Gastroesophageal sphincter (tissue), 4 donors: ENCODE measurements around the gene LBHD2. TPM values are rescaled to one million over a fixed set of nuclear protein-coding genes. Genes with fewer than 3 reads are reported as not detected.
A peak's percentile ranks its signal among the peaks of the same experiment; 100 is the strongest.

ENCODE experiments used
- ATAC-seq: fragments of 150-250 bp; one replicate; pipeline ENCODE4 v1.9.1; 2016; ENCODE audit warnings: mild to moderate bottlenecking, moderate library complexity
- H3K27ac ChIP-seq, 4 donors: fragments of 200-600 bp; sonication (generic) in 3 of 4; 1 replicate in 3 of 4; 2 replicates in 1 of 4; pipeline ENCODE4 v1.5.1; 2016 to 2019
- H3K27me3 ChIP-seq: fragments of 200-600 bp; sonication (generic); one replicate; pipeline ENCODE4 v1.5.1; 2019
- H3K36me3 ChIP-seq, 2 donors: fragments of 200-600 bp; sonication (generic); one replicate each; pipeline ENCODE4 v1.5.1; 2019; ENCODE audit warnings: control low read depth in 1 of 2
- H3K4me1 ChIP-seq, 3 donors: fragments of 200-600 bp; sonication (generic); 1 replicate in 2 of 3; 2 replicates in 1 of 3; pipeline ENCODE4 v1.5.1; 2016 to 2019; ENCODE audit warnings: control low read depth in 2 of 3
- H3K4me3 ChIP-seq, 2 donors: fragments of 200-600 bp; sonication (generic); one replicate each; pipeline ENCODE4 v1.5.1; 2019; ENCODE audit warnings: mild to moderate bottlenecking in 1 of 2, moderate library complexity in 1 of 2
- H3K9me3 ChIP-seq, 3 donors: fragments of 200-600 bp; sonication (generic); one replicate each; pipeline ENCODE4 v1.5.1; 2017 to 2019; ENCODE audit warnings: control low read depth in 2 of 3
- CTCF ChIP-seq, 4 experiments: fragments of 200-600 bp in 2 of 4; fragments of 450-650 bp in 2 of 4; sonication (generic) in 1 of 4; IDR thresholded peaks; one replicate each; pipeline ENCODE4 v1.5.1; 2017 to 2019; ENCODE audit warnings: antibody characterized with exemption in 4 of 4, mild to moderate bottlenecking in 2 of 4, moderate library complexity in 2 of 4
- EP300 ChIP-seq: sonication (generic); formaldehyde crosslinking; IDR thresholded peaks from one replicate; pipeline ENCODE4 v1.6.1; 2017; ENCODE audit warnings: antibody characterized with exemption, mild to moderate bottlenecking
- POLR2A ChIP-seq, 2 donors: fragments of 450-650 bp; IDR thresholded peaks; one replicate each; pipeline ENCODE4 v1.6.1; 2017; ENCODE audit warnings: antibody characterized with exemption in 2 of 2, mild to moderate bottlenecking in 2 of 2, moderate library complexity in 1 of 2
- POLR2AphosphoS5 ChIP-seq: sonication (generic); formaldehyde crosslinking; IDR thresholded peaks from one replicate; pipeline ENCODE4 v1.6.1; 2017; ENCODE audit warnings: antibody characterized with exemption
- WGBS, 2 donors: methylation state at CpG; one replicate each; pipeline ENCODE4 v1.1.5; 2018; ENCODE audit warnings: low coverage in 1 of 2; 5-methylcytosine and 5-hydroxymethylcytosine counted together
- total RNA-seq, 4 donors: library from RNA; depleted of rRNA; stranded (reverse); fragments of >200 nt; gene quantifications; one replicate each; pipeline ENCODE4 v1.1.0, GENCODE V29; 2016

LBHD2 gene
- total RNA-seq, 4 donors from 2014 or later: not detected

- 50 to 54% methylated on average over 2 to 6 of the region's 21 CpGs for WGBS, 2 donors
- H3K36me3 ChIP-seq: no peaks in the 10 kb centered on the region
- peaks cover 0 to 35% (median 12%) of the 10 kb centered on the region in 3 donors for H3K4me1 ChIP-seq
- H3K9me3 ChIP-seq: no peaks in the 10 kb centered on the region
- no peak overlapping the region for H3K4me3 ChIP-seq
- ATAC-seq: no peak
- TF ChIP-seq CTCF (IDR thresholded peaks at IDR 0.05) (no peak), EP300 (no peak), POLR2A (IDR thresholded peaks at IDR 0.05) (no peak)
- no peaks in the 10 kb centered on the region for H3K27me3 ChIP-seq
- peak overlapping the region in 1 of 4 donors; percentile 75 for H3K27ac ChIP-seq
Observed at GRCh38 chr14:103072595-103073366, 11.2 kb upstream of the LBHD2 start.

GRCh38 chr14:103073367-103073875 is 10.6 kb upstream of the LBHD2 start:
- Histone ChIP-seq H3K4me1 (peaks cover 0 to 35% (median 10%) of the 10 kb centered on the region in 3 donors), H3K9me3 (no peaks in the 10 kb centered on the region), H3K27me3 (no peaks in the 10 kb centered on the region), H3K36me3 (no peaks in the 10 kb centered on the region), H3K27ac (peak overlapping the region in 2 of 4 donors; percentile 66 to 75), H3K4me3 (no peak overlapping the region)
- no CpG with 5 or more reads among the region's 14 CpGs for WGBS, 2 donors
- no peak for ATAC-seq
- no peak for TF ChIP-seq POLR2A (IDR thresholded peaks at IDR 0.05)
- TF ChIP-seq POLR2AphosphoS5: no peak
- TF ChIP-seq CTCF (IDR thresholded peaks at IDR 0.05): no peak
- no peak for TF ChIP-seq EP300

GRCh38 chr14:103073876-103074728 is 9.9 kb upstream of the LBHD2 start:
- Histone ChIP-seq H3K27ac (peak overlapping the region in 3 of 4 donors; percentile 66 to 75 (median 70)), H3K9me3 (no peaks in the 10 kb centered on the region), H3K27me3 (no peaks in the 10 kb centered on the region), H3K36me3 (no peaks in the 10 kb centered on the region), H3K4me1 (peaks cover 0 to 35% (median 9%) of the 10 kb centered on the region in 3 donors), H3K4me3 (no peak overlapping the region)
- 59% methylated on average over 5 of the region's 21 CpGs; no CpG with 5 or more reads in 1 of the 2 donors for WGBS, 2 donors
- no peak for ATAC-seq
- TF ChIP-seq CTCF (IDR thresholded peaks at IDR 0.05) (no peak), EP300 (no peak), POLR2AphosphoS5 (no peak), POLR2A (IDR thresholded peaks at IDR 0.05) (no peak)

GRCh38 chr14:103074729-103075367 is 9.2 kb upstream of the LBHD2 start:
- TF ChIP-seq POLR2A (IDR thresholded peaks at IDR 0.05): no peak
- no peak for TF ChIP-seq EP300
- no peak for TF ChIP-seq POLR2AphosphoS5
- TF ChIP-seq CTCF (IDR thresholded peaks at IDR 0.05): no peak
- H3K4me1 ChIP-seq: peaks cover 0 to 35% (median 9%) of the 10 kb centered on the region in 3 donors
- no peaks in the 10 kb centered on the region for H3K9me3 ChIP-seq
- H3K4me3 ChIP-seq: peak overlapping the region in 1 of 2 donors; percentile 52
- H3K36me3 ChIP-seq: no peaks in the 10 kb centered on the region
- H3K27me3 ChIP-seq: no peaks in the 10 kb centered on the region
- 60% methylated on average over 1 of the region's 21 CpGs; no CpG with 5 or more reads in 1 of the 2 donors for WGBS, 2 donors
- H3K27ac ChIP-seq: peak overlapping the region in 3 of 4 donors; percentile 66 to 75 (median 70)
- peak; percentile 47 for ATAC-seq
